Ammon's horn (tissue), 1 donor: ENCODE measurements around the gene MYRIP.

ENCODE experiments used
- DNase-seq: peaks from one replicate; pipeline ENCODE4 v3.0.0-alpha.2; 2016; ENCODE audit warnings: low spot score

The MYRIP gene

GRCh38 chr3:39907981-39908380 is 98.6 kb downstream of the MYRIP start:
- DNase-seq: no peak

- no peak for DNase-seq
These were observed 100.7 kb downstream of the MYRIP start for GRCh38 chr3:39910135-39910534.

- DNase-seq: no peak
These were observed 101.5 kb downstream of the MYRIP start for GRCh38 chr3:39910826-39911464.

GRCh38 chr3:39911465-39912309 is 102.3 kb downstream of the MYRIP start:
- no peak for DNase-seq

- no peak for DNase-seq
These were observed 105.6 kb downstream of the MYRIP start for GRCh38 chr3:39915027-39915426.

- no peak for DNase-seq
These were observed 107.8 kb downstream of the MYRIP start for GRCh38 chr3:39917065-39917773.

GRCh38 chr3:39919281-39919680 is 109.9 kb downstream of the MYRIP start:
- no peak for DNase-seq

GRCh38 chr3:39920271-39920670 is 110.9 kb downstream of the MYRIP start:
- DNase-seq: no peak

GRCh38 chr3:39927479-39927878 is 118.1 kb downstream of the MYRIP start:
- DNase-seq: no peak

- peak; percentile 19 for DNase-seq
These were observed 124.7 kb downstream of the MYRIP start for GRCh38 chr3:39933986-39934693.

- DNase-seq: peak; percentile 67
These were observed 125.3 kb downstream of the MYRIP start for GRCh38 chr3:39934696-39935095.

GRCh38 chr3:39935261-39935660 is 125.9 kb downstream of the MYRIP start:
- no peak for DNase-seq

GRCh38 chr3:39936848-39937247 is 127.4 kb downstream of the MYRIP start:
- DNase-seq: no peak

- DNase-seq: peak; percentile 92
These were observed 127.9 kb downstream of the MYRIP start for GRCh38 chr3:39937315-39937714.

GRCh38 chr3:39937874-39938273 is 128.5 kb downstream of the MYRIP start:
- DNase-seq: no peak

- no peak for DNase-seq
These were observed 132.5 kb downstream of the MYRIP start for GRCh38 chr3:39941931-39942330.

GRCh38 chr3:39960515-39961191 is 151.2 kb downstream of the MYRIP start:
- DNase-seq: peak; percentile 31

GRCh38 chr3:39961230-39961629 is 151.8 kb downstream of the MYRIP start:
- DNase-seq: no peak

GRCh38 chr3:39962581-39962980 is 153.2 kb downstream of the MYRIP start:
- DNase-seq: peak; percentile 39

- DNase-seq: no peak
These were observed 156.1 kb downstream of the MYRIP start for GRCh38 chr3:39965461-39965860.

- DNase-seq: no peak
These were observed 156.6 kb downstream of the MYRIP start for GRCh38 chr3:39965997-39966396.

- no peak for DNase-seq
These were observed 161.6 kb downstream of the MYRIP start for GRCh38 chr3:39970982-39971381.
